ENCODE measurements around the gene NBL1.

NBL1 gene

DNA sequence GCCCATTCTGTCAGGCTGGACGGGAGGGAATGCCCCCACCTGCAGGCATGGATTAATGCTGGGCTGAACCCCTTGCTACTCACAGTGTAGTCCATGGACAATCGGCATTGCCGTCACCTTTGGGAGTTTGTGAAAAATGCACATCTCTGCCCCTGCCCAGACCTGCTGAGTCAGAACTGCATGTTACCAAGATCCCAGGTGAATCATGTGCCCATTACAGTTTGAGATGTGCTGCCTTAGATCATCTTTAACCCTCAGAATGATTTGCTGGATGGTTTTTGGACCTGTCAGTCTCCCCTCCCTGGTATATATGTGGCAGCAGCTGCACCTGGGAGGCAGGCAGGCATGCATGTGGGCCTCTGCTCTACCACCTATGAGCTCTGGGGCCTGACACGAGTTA is 35.6 kb downstream of the NBL1 start:
- H3K27me3 ChIP-seq (ENCODE audit: insufficient read depth, low read length) = peaks cover 17% of the 10 kb centered on the region
- no peak overlapping the region for H3K27ac ChIP-seq (ENCODE audit: low read length)
- H3K4me1 ChIP-seq (ENCODE audit: insufficient read depth, low read length) = no peaks in the 10 kb centered on the region; the same call in 1 of the 2 replicates
- H3K9me3 ChIP-seq (ENCODE audit: insufficient read depth, low read depth, low read length) = no peaks in the 10 kb centered on the region
- no peaks in the 10 kb centered on the region for H3K36me3 ChIP-seq (ENCODE audit: insufficient read depth, low read depth, low read length)
- H3K4me3 ChIP-seq (ENCODE audit: low read length) = no peak overlapping the region
- H3K9ac ChIP-seq (ENCODE audit: low read depth, low read length) = no peak overlapping the region

DNA sequence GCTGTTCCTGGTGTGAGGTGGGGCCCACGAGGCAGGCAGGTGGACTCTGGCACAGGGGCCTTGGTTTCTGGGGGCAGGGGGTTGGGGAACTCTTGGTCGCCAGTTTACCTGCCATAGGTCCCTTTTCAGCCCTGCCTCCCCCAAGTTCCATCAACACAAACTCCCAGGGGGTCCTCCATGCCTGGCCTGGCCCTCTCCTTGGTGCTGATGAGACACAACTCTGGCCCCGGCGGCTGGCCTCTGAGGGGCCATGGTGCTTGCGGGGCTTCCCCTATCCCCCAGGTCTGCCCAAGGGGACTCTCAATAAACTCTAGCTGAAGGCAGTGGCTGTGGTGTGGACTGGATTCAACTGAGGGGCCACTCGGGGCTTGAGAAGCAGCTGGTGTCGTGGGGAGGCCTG is 36.5 kb downstream of the NBL1 start:
- Histone ChIP-seq H3K4me3 (ENCODE audit: low read length) (no peak overlapping the region), H3K4me1 (ENCODE audit: insufficient read depth, low read length) (no peaks in the 10 kb centered on the region; the same call in 1 of the 2 replicates), H3K9ac (ENCODE audit: low read depth, low read length) (no peak overlapping the region), H3K9me3 (ENCODE audit: insufficient read depth, low read depth, low read length) (no peaks in the 10 kb centered on the region), H3K27me3 (ENCODE audit: insufficient read depth, low read length) (peaks cover 7% of the 10 kb centered on the region), H3K36me3 (ENCODE audit: insufficient read depth, low read depth, low read length) (no peaks in the 10 kb centered on the region), H3K27ac (ENCODE audit: low read length) (no peak overlapping the region)

DNA sequence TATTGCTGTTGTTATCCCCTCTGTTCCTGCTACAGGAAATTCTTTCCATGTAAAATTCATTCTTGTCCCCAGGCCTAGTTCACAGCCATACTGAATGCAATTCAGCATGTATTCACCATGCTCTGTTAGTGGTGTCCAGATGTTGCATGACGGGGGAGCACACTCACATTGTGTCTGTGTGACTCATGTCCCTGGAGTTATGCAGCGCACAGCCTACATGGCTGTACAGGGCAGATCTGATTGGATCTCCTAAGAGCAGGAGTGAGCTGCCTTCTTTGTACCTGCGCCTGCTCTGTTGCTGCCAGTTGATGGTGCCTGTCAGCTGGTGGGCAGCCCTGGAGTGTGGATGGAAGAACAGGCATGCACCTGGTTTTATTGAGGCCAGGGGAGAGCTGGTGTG is 38.1 kb downstream of the NBL1 start:
- H3K27ac ChIP-seq (ENCODE audit: low read length) = no peak overlapping the region
- peaks cover 4% of the 10 kb centered on the region; the same call in 1 of the 2 replicates for H3K4me1 ChIP-seq (ENCODE audit: insufficient read depth, low read length)
- H3K36me3 ChIP-seq (ENCODE audit: insufficient read depth, low read depth, low read length) = no peaks in the 10 kb centered on the region
- H3K9me3 ChIP-seq (ENCODE audit: insufficient read depth, low read depth, low read length) = no peaks in the 10 kb centered on the region
- no peak overlapping the region for H3K4me3 ChIP-seq (ENCODE audit: low read length)
- no peaks in the 10 kb centered on the region for H3K27me3 ChIP-seq (ENCODE audit: insufficient read depth, low read length)
- H3K9ac ChIP-seq (ENCODE audit: low read depth, low read length) = no peak overlapping the region

DNA sequence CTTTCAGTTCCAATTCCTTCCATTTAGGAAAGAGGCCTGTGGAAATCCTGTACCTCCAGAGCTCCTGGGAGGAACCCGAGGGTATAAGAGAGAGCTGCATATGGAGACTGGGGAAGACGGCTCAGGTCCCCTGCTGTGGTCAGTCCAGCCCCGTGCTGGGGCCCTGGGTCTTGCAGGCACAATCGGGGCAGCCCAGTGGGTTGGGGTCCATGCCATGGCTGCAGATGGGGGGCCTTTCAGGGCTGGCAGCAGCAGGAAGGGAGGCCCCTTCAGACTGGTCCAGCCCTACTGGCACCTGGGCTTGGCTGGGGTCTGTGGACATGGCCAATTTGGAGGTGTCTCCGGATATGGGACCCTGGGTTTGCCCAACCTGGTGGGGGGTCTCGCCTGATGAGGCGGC is 38.8 kb downstream of the NBL1 start:
- Histone ChIP-seq H3K27ac (ENCODE audit: low read length) (no peak overlapping the region), H3K4me3 (ENCODE audit: low read length) (no peak overlapping the region), H3K4me1 (ENCODE audit: insufficient read depth, low read length) (peaks cover 4% of the 10 kb centered on the region; the same call in 1 of the 2 replicates), H3K9me3 (ENCODE audit: insufficient read depth, low read depth, low read length) (no peaks in the 10 kb centered on the region), H3K36me3 (ENCODE audit: insufficient read depth, low read depth, low read length) (no peaks in the 10 kb centered on the region), H3K9ac (ENCODE audit: low read depth, low read length) (no peak overlapping the region), H3K27me3 (ENCODE audit: insufficient read depth, low read length) (no peaks in the 10 kb centered on the region)

DNA sequence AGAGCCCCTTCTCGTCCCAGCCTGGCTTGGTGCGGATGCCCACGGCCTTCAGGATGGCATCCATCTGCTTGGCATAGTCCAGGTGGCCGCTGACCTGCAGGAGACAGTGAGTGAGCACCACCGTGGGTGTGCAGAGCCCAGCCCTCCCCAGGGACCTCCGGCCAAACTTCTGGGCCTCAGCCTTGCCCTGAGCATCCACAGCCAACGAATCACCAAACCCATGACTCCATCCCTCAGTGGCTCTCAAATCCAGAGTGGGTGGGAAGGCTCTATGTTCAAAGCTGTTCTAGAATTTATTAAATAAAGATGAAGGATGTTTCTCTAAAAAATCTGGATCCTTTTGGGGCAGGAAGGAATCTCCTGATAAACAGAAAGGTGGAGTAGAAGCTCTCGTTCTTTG is 39.2 kb downstream of the NBL1 start:
- H3K4me1 ChIP-seq (ENCODE audit: insufficient read depth, low read length) = peaks cover 4% of the 10 kb centered on the region; the same call in 1 of the 2 replicates

GRCh38 chr1:19684677-19685076 is 40.6 kb downstream of the NBL1 start:
- Histone ChIP-seq H3K27ac (ENCODE audit: low read length) (no peak overlapping the region), H3K4me3 (ENCODE audit: low read length) (no peak overlapping the region), H3K36me3 (ENCODE audit: insufficient read depth, low read depth, low read length) (no peaks in the 10 kb centered on the region)

More for the DNA sequence above, 39.2 kb downstream of the NBL1 start:
- Histone ChIP-seq H3K36me3 (ENCODE audit: insufficient read depth, low read depth, low read length) (no peaks in the 10 kb centered on the region), H3K27ac (ENCODE audit: low read length) (no peak overlapping the region), H3K4me3 (ENCODE audit: low read length) (no peak overlapping the region), H3K9ac (ENCODE audit: low read depth, low read length) (no peak overlapping the region), H3K27me3 (ENCODE audit: insufficient read depth, low read length) (no peaks in the 10 kb centered on the region), H3K9me3 (ENCODE audit: insufficient read depth, low read depth, low read length) (no peaks in the 10 kb centered on the region)

GRCh38 chr1:19685994-19686393 is 41.9 kb downstream of the NBL1 start:
- H3K36me3 ChIP-seq (ENCODE audit: insufficient read depth, low read depth, low read length) = no peaks in the 10 kb centered on the region
- H3K9ac ChIP-seq (ENCODE audit: low read depth, low read length) = peak overlapping the region; percentile 0; the same call in 1 of the 2 replicates
- no peak overlapping the region for H3K4me3 ChIP-seq (ENCODE audit: low read length)
- no peaks in the 10 kb centered on the region for H3K9me3 ChIP-seq (ENCODE audit: insufficient read depth, low read depth, low read length)
- peaks cover 7% of the 10 kb centered on the region; the same call in 1 of the 2 replicates for H3K4me1 ChIP-seq (ENCODE audit: insufficient read depth, low read length)
- no peak overlapping the region for H3K27ac ChIP-seq (ENCODE audit: low read length)
- H3K27me3 ChIP-seq (ENCODE audit: insufficient read depth, low read length) = no peaks in the 10 kb centered on the region

More at GRCh38 chr1:19684677-19685076, 40.6 kb downstream of the NBL1 start:
- Histone ChIP-seq H3K27me3 (ENCODE audit: insufficient read depth, low read length) (no peaks in the 10 kb centered on the region), H3K9ac (ENCODE audit: low read depth, low read length) (no peak overlapping the region), H3K9me3 (ENCODE audit: insufficient read depth, low read depth, low read length) (no peaks in the 10 kb centered on the region), H3K4me1 (ENCODE audit: insufficient read depth, low read length) (peaks cover 7% of the 10 kb centered on the region; the same call in 1 of the 2 replicates)

DNA sequence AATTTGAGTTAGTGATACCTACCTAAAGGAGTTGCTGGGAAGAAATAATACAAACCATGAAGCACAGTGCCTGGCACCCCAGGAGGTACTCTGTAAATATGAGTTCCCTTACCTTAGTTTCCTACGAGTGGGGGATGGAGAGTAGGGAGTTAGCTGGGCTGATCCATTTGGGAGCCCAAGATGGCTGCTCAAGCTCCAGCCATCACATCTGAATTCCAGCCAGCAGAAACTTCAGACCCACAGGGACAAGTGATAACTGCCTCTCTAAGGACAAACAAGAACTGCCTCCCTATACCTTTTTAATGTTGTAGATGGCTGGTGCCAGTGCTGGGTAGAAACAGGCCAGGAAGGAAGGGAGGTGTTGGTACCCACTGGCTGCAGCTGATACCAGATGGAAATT is 43.3 kb downstream of the NBL1 start:
- Histone ChIP-seq H3K27ac (ENCODE audit: low read length) (no peak overlapping the region), H3K9me3 (ENCODE audit: insufficient read depth, low read depth, low read length) (no peaks in the 10 kb centered on the region), H3K4me3 (ENCODE audit: low read length) (no peak overlapping the region), H3K4me1 (ENCODE audit: insufficient read depth, low read length) (peaks cover 7% of the 10 kb centered on the region; the same call in 1 of the 2 replicates), H3K27me3 (ENCODE audit: insufficient read depth, low read length) (no peaks in the 10 kb centered on the region), H3K36me3 (ENCODE audit: insufficient read depth, low read depth, low read length) (no peaks in the 10 kb centered on the region), H3K9ac (ENCODE audit: low read depth, low read length) (no peak overlapping the region)

- H3K9me3 ChIP-seq (ENCODE audit: insufficient read depth, low read depth, low read length) = no peaks in the 10 kb centered on the region
- no peak overlapping the region for H3K4me3 ChIP-seq (ENCODE audit: low read length)
- no peak overlapping the region for H3K9ac ChIP-seq (ENCODE audit: low read depth, low read length)
- peaks cover 7% of the 10 kb centered on the region; the same call in 1 of the 2 replicates for H3K4me1 ChIP-seq (ENCODE audit: insufficient read depth, low read length)
- no peaks in the 10 kb centered on the region for H3K27me3 ChIP-seq (ENCODE audit: insufficient read depth, low read length)
- no peaks in the 10 kb centered on the region for H3K36me3 ChIP-seq (ENCODE audit: insufficient read depth, low read depth, low read length)
- no peak overlapping the region for H3K27ac ChIP-seq (ENCODE audit: low read length)
These were observed 44.1 kb downstream of the NBL1 start for GRCh38 chr1:19688041-19688842.

GRCh38 chr1:19689085-19689757 is 45.1 kb downstream of the NBL1 start:
- H3K9me3 ChIP-seq (ENCODE audit: insufficient read depth, low read depth, low read length) = no peaks in the 10 kb centered on the region
- no peak overlapping the region for H3K4me3 ChIP-seq (ENCODE audit: low read length)
- H3K4me1 ChIP-seq (ENCODE audit: insufficient read depth, low read length) = peaks cover 7% of the 10 kb centered on the region; the same call in 1 of the 2 replicates
- H3K27me3 ChIP-seq (ENCODE audit: insufficient read depth, low read length) = no peaks in the 10 kb centered on the region
- H3K36me3 ChIP-seq (ENCODE audit: insufficient read depth, low read depth, low read length) = no peaks in the 10 kb centered on the region
- H3K27ac ChIP-seq (ENCODE audit: low read length) = no peak overlapping the region
- H3K9ac ChIP-seq (ENCODE audit: low read depth, low read length) = no peak overlapping the region

- Histone ChIP-seq H3K9ac (ENCODE audit: low read depth, low read length) (no peak overlapping the region), H3K27ac (ENCODE audit: low read length) (no peak overlapping the region), H3K9me3 (ENCODE audit: insufficient read depth, low read depth, low read length) (no peaks in the 10 kb centered on the region)
These were observed 45.7 kb downstream of the NBL1 start for GRCh38 chr1:19689856-19690255.

GRCh38 chr1:19690342-19690741 is 46.2 kb downstream of the NBL1 start:
- Histone ChIP-seq H3K9me3 (ENCODE audit: insufficient read depth, low read depth, low read length) (no peaks in the 10 kb centered on the region), H3K27me3 (ENCODE audit: insufficient read depth, low read length) (no peaks in the 10 kb centered on the region), H3K9ac (ENCODE audit: low read depth, low read length) (no peak overlapping the region), H3K4me3 (ENCODE audit: low read length) (no peak overlapping the region), H3K27ac (ENCODE audit: low read length) (no peak overlapping the region), H3K36me3 (ENCODE audit: insufficient read depth, low read depth, low read length) (no peaks in the 10 kb centered on the region), H3K4me1 (ENCODE audit: insufficient read depth, low read length) (peaks cover 7% of the 10 kb centered on the region; the same call in 1 of the 2 replicates)

More at GRCh38 chr1:19689856-19690255, 45.7 kb downstream of the NBL1 start:
- Histone ChIP-seq H3K36me3 (ENCODE audit: insufficient read depth, low read depth, low read length) (no peaks in the 10 kb centered on the region), H3K4me1 (ENCODE audit: insufficient read depth, low read length) (peaks cover 7% of the 10 kb centered on the region; the same call in 1 of the 2 replicates), H3K27me3 (ENCODE audit: insufficient read depth, low read length) (no peaks in the 10 kb centered on the region), H3K4me3 (ENCODE audit: low read length) (no peak overlapping the region)
